Cardiac septum (tissue), 1 donor: ENCODE measurements around the gene DDR2. TPM values are rescaled to one million over a fixed set of nuclear protein-coding genes. Genes with fewer than 3 reads are reported as not detected.
"Not testable (repeated sequence)": the region's sequence is repeated elsewhere in the genome, so short reads cannot be mapped to it uniquely, and the experiment has no call there.

Experiments
- DNase-seq: peaks from one replicate; pipeline ENCODE4 v3.0.0-alpha.2; 2020; ENCODE audit warnings: low spot score
- intact Hi-C: fragments of 100-400 bp; cut with DNase I; formaldehyde crosslinking; loops from one replicate; pipeline ENCODE4 v1.14.0; 2022
- total RNA-seq: library from RNA; stranded (reverse); fragmentation: NEBNext Ultra II Directional; extraction: Animal tissue kit (Norgen Biotek cat#: 25700); gene quantifications from one replicate; pipeline ENCODE4 v1.2.1, GENCODE V29; 2021
- donor health status: DM: no; HTN: no; CAD: no.

The DDR2 gene
- total RNA-seq, 1 donor from 2014 or later: 20.0 TPM

DNA sequence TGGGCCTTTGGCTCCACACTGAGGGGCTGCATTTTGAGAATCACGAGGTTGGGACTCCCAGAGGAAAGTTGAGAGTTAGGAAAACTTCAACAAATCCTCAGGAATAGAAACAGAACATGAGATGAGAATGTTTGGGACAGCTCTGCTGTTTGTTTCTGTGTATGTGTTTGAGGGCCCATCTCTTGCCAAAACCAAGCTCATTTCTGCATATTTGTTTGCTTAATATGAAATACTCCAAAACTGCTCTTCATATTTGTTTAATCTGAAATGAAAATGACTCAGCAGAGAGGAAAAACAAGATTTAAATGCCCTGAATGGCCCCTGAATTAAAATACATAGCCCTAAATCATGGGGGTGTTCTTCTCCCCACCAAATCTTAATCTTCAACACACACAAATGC is 78.1 kb downstream of the DDR2 start:
- DNase-seq: no peak
- intact Hi-C loops: no loop called here

DNA sequence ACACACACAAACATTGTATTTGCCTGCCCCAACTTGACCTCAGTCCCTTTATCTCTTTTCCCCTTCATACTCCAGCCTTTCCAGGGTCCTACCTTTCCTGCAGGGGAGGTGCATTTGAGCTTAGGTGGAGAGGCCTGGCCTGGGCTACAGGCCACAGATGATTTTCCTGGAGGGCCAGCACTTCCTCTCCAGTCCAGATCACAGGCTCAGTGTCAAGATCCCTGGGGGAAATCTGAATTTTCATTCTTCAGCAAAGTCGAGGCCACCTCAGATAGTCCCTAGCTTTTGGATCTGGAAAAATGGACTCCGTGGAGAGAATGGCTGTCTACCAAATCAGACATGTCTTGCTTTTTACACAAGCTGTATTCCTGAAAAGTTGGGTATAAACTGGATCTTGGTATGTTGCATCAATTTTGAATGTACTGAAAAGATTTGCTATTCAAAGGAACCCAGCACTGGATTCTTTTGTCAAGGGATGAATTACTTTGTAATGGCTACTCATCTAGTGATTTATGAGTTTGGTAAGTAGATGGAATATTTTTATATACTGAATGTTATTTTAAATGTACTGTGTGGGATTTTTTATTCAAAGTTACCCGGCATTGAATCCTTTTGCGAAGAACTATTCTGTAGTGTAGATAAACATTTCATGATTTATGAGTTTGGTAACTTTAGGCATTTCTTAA is 78.7 kb downstream of the DDR2 start:
- intact Hi-C loops: no loop called here
- no peak for DNase-seq

DNA sequence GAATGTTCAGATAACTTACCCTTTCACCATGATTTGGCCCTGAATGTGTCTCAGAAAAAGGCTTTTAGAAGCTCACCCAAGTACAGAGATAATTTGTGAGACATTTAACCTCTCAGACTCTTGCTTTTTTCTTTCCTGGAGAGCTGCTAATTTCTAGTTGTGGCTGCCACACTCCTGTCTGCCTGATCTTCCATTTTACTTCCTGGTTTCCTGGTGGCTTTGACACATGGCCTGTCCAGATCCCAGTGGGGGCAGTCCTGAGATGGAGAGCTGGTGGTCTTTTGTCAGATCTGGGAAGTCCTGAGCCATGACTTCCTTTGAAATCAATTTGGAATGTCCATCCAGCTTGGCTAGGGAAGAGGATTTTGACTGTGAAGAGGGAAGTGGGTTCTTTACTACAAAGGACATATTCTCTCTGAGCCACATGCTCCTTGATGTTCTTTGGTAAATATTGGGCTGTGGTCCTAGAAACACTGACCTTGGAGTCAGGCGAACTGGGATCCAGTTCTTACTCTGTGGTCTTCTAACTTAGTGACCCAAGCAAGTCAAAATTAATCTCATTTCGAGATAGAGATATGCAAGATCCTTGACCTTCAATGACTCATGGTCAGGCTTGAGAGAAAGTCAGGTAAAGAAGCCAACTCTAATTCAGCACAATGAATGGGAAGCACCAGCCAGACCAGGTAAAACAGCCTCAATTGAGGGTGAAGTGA is 80.2 kb downstream of the DDR2 start:
- no peak for DNase-seq
- intact Hi-C loops: no loop called here

DNA sequence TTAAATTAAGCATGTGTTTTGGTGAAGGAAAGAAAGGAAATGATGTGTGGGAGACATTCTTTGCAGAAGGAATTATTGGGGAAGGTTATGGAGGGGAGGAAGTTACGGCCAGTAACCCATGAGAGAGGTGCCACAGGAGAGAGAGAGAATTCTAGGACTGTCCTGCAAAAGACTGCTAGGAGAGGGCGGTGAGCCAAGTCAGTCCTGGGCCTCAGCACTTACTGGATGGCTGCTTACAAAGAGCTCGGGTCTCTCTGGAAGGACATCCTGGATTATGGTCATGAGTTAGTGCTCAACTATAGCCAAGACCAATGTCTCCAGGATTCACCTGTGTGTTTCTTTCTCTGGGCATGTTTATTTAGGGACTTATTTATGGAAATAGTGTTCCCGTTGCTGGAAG is 83.9 kb downstream of the DDR2 start:
- intact Hi-C loops: no loop called here
- DNase-seq: no peak

DNA sequence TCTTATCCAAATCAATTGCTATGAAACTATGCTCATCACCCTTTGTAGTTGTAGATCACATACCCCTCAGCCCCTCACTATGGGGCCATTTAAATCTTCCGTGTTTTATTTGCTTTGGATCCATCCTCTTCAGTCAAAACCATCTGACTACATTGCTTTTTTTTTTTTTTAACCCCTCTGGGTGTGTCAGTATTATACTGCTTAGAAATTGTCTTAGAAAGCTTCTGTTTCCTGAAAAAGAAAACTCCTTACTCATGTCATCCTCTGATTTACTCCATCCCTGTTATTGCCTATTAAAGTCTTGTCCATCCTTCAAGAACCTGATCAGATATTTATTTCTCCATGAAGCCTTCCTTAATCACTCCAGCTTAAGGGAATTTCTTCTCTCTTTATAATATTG is 84.3 kb downstream of the DDR2 start:
- intact Hi-C loops: no loop called here
- DNase-seq: no peak

DNA sequence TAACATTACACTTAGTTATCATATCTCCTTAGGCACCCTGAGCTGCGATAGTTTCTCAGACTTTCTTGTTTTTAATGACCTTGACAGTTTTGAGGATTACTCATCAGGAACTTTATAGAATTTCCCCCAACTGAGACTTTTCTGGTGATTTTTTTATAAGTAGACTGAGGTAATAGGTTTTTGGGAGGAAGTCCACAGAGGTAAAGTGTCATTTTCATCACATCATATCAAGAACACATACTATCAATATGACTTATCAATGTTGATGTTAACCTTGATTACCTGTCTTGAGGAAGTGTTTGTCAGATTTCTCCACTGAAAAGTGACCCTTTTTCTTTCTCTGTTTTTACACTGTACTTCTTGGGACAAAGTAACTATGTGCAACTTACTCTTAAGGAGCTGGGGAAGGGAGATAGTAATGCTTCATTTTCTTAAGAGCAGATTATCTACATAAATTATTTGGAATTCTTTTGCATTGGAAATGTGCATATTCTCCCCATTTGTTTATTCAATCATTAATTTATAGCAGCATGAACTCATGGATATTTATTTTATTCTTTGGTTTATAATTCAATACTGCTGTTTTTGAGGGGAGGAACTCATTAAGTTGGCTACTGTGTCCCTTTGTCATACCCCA is 85.4 kb downstream of the DDR2 start:
- no peak for DNase-seq
- intact Hi-C loops: no loop called here

DNA sequence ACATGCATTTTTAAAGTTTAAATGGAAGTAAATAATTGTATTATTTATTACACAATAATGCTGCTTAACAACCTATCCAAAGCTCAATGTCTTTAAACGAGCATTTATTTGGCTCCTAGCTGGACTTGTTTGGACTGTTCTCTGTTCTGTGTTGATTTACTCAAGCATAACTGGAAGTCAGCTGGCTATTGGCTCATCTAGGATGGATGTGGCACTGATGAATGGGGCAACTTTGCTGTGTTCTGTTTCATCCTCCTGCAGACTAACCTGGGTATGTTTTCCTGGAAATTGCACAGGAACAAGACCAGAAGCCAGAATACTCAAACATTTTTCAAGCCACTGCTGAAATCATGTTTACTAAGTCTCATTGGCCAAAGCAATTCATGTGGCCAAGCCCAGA is 87.4 kb downstream of the DDR2 start:
- intact Hi-C loops: no loop called here

DNA sequence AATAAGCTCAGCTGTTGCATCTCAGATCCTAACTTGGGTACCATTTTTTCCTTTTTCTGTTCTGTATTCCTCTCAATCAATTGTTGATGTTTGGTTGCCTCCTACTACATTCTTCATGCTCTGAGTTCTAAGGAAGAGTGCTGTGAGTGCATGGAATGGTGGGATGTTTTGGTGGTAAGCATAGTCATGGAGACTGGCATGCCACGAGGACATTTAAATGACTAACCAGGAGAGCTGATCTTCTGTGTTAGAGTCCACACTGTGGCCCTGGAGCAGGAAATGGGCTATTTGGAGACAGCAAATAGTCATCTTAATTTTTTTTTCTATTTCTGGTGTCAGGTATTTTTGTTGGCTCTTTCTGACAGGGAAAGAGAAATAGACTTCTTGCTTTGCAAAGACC is 88.7 kb downstream of the DDR2 start:
- intact Hi-C loops: no loop called here
- no peak for DNase-seq

More for the DNA sequence above, 87.4 kb downstream of the DDR2 start:
- DNase-seq: no peak

DNA sequence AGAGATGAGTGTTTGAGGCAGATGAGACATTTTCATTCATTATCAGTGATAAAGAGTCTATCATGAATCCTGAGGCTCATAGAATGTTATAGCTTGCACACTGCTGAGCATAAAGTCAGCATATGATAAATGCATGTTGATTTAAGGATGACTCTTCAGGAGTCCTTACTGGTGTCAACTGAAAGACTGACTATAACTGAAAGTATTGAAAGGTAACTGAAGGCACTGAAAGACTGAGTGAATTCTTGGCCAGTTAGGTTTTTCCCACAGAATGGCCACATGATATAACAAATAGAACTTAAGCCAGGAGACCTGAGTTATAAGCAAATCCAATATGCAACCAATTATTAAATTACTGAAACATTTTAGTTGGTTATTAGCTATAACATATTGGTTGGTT is 89.2 kb downstream of the DDR2 start:
- intact Hi-C loops: no loop called here
- no peak for DNase-seq

DNA sequence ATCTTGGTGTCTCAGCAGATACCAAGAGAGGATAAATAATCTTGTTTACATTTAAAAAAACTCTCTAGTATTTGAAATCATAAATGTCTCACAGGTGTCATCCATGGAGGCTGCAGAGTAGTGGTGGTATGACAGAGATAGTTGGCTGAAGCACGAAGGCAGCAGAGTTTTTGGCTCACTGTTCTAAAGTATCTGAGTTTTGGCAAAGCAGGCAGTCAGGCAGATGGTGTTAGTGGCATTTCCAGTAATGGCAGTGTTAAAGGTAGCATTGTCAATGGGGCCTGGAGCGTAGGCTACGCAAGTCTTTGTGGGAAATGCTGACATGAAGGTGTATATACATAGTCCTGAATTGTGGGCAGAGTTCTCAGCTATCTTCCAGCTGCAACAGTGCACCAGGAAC is 89.8 kb downstream of the DDR2 start:
- intact Hi-C loops: no loop called here
- no peak for DNase-seq

DNA sequence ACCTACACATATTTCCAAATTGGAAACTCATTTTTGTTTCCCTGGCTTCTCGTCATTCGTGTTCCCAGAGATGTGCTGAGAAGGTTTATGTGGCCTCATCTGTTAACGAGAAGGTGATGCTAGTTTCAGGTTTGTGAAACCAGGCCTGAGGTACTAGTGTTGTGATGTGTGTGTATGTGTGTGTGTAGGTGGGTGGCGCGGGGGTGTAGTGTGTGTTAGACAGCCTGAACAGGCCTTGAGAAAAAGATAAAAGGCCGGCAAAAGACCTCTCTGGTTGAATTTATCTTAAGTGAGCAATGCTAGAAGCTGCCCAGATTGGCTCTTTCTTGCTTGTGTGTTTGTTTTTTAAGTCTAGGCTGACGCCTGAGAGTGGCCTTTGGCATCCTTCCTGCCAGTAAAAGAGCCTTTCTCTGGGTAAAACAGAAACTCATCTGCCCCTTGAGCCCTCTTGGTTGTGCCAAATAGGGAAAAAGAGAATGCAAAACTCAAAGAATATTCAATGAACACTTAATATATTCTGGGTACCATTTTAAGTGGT is 92.4 kb downstream of the DDR2 start:
- DNase-seq: no peak
- intact Hi-C loops: no loop called here

DNA sequence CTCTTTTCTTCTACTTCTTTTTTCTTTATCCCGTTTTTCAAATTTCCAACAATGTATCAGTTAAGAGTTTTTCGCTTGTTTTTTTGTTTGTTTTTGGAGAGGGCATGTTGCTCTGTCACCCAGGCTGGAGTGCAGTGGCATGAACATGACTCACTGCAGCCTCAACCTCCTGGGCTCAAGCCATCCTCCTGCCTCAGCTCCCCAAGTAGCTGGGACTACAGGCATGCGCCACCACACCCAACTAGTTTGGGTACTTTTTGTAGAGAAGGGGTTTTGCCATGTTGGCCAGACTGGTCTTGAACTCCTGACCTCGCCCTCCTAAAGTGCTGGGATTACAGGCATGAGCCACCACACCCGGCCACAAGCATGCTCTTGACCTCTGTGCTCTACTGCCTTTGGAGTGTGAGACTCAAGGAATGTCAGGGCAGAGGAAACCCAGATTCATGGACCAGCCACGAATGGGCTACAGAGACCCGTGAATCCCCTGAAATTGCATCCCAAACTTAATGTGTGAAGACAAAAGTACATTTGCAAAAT is 93.1 kb downstream of the DDR2 start:
- no peak for DNase-seq
- intact Hi-C loops: no loop called here

DNA sequence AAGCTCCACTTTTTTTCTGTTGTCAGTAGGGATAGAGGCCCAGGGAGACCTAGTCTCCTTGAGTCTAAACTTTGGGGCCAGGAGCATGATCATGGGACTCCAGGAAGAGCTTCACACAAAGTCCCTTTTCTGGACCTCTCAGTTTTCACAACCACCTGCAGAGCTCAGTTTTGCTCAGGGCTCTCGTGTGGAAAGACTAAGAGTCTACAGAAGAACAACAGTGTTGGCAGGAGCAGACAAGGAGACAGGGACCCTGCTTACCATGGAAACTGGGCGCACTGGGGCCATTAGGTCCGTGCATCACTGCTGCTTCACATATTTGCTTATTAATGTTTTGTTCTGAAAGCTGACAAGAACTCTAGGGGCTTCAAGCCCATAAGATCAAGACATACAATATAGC is 94.3 kb downstream of the DDR2 start:
- no peak for DNase-seq
- intact Hi-C loops: no loop called here

DNA sequence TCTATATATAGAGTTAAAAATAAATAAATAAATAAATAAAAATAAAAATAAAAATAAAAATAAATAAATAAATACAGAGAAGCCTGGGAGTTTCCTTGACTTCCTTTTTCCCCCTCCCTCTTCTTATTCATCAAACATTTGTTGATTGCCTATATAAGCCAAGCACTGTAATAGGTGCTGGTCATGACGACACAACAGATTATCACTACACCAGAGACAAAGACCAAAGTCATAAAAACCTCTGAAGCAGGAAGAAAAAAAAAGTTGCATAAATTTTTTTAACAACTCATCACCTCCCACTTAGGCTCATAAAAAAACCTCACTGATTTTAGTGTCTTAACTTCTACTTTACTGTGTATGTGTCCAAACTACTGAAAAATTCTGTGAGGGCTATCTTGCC is 95.2 kb downstream of the DDR2 start:
- intact Hi-C loops, DNase-seq: not testable (repeated sequence)

DNA sequence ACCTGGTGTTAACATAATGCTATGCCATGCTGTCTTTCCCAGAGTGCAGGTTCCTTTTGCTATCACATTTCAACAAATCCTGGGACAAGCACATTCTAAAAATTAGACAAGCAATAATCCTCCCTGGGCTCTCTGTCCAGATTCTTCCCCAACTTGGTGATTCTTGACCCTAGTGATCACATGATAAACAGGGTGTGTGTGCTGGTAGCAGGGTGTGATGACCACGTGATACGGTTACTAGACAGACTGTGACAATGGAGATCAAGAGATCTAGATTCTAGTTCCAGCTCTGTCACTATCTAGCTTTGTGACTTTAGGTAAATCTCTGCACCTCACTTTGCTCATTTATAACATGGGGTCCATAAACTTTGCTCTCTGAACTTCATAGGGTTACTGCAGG is 96.3 kb downstream of the DDR2 start:
- DNase-seq: no peak
- intact Hi-C loops: no loop called here

DNA sequence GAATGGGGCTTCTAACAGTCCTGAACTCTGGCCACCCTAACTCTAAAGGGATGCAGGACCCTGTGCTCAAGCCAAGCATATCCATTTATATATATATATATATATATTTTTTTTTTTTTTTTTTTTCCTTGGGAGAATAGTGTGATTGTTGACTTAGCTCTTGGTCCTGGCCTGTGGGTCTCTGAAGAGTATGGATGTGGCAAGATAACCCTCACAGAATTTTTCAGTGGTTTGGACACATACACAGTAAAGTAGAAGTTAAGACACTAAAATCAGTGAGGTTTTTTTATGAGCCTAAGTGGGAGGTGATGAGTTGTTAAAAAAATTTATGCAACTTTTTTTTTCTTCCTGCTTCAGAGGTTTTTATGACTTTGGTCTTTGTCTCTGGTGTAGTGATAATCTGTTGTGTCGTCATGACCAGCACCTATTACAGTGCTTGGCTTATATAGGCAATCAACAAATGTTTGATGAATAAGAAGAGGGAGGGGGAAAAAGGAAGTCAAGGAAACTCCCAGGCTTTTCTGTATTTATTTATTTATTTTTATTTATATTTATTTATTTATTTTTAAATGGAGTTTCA is 97.0 kb downstream of the DDR2 start:
- intact Hi-C loops, DNase-seq: not testable (repeated sequence)

DNA sequence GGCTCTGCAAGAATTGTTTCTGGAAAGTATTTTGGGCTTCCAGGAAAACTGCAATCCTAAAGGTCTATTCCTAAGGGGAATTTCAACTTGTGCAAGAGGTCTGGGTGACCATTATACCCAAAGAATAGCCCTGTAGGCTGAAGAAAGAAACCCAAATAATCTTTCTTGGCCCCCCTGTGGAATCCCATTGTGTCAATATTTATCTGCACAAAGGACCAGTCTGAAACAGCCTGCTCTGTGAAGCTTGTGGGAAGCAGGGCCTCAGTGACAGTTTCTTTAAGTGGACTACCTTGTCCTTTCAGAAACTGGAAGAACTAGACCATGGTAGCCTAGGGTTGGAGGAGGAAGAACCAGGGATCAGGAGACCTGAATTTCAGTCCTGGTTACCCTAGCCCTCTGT is 99.8 kb downstream of the DDR2 start:
- DNase-seq: no peak
- intact Hi-C loops: no loop called here

DNA sequence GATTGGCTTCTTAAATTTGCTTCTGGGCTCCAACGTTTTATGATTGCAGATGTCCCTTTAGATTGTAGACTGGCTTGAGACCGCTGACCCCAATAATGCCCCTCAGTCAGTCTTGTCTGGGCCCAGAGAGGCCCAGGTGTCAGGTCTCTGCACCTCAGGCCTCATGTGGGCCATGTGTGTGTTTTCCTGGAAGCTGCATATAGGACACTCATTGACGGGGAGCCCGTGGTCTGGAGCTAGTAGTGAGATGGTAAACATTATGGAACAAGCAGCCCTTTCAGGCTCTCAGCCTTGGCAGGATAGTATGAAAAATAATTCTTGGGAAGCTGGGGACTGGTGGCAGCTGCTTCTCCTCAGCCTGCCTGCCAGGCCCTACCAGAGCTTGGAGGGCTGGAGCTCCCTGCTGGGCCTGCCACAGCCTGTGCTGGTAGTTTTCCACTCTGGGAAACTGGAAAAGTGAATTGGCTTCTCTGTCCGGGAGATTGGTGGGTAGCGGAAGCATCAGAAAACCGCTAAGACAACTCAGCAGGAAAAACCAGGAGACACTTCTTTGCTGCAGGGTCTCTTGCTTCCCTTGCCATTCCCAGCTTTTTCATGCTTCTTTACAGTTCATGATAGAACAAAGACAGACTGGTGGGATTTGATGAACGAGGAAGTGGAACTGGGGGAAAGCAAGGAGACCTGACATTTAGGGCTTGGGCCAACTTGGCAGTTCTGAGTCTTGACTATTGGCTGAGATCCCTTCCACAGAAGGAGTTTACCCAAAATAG is 100.5 kb downstream of the DDR2 start:
- no peak for DNase-seq
- intact Hi-C loops: no loop called here

DNA sequence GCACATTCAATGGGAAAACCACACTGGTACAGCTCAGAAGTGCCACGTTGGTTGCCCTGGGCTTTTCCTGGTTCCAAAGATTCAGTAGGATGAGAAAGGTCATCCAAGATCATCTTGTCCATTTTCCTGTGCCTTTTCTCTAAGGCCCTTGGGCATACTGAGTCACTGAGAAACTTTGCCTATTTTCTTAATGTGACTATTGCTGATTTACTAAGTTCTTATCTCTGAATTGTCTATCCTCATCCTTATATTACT is 101.0 kb downstream of the DDR2 start:
- DNase-seq: no peak
- intact Hi-C loops: no loop called here

DNA sequence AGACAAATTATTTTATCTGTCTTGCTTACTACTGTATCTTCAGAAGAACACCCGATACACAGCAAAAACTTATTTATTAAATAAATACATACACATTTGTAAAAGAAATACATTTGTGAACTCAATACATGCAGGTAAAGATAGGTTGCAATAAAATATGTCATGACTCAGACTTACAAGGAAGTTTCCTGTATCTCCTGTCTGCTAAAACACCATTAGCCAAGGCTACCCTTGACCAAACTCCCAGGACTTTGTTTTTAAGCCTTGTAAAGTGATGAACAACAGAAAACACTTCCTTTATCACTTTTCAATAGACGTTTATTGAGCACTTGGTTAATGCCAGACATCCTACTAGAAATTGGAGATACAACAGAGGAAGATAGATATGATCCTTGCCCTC is 101.8 kb downstream of the DDR2 start:
- intact Hi-C loops: no loop called here
- no peak for DNase-seq
